HCT116 (cell line): ENCODE data around the gene ABCA5. TPM values are rescaled to one million over a fixed set of nuclear protein-coding genes. Genes with fewer than 3 reads are reported as not detected.
A peak's percentile ranks its signal among the peaks of the same experiment; 100 is the strongest.

ENCODE experiments used
- ATAC-seq: fragments of 200-7000 bp; cut with Tn5 transposase; 2 replicates; pipeline ENCODE4 v1.9.1; 2020; ENCODE audit warnings: mild to moderate bottlenecking, moderate library complexity
- BruUV-seq: library from RNA; stranded (reverse); fragments of 400-500 nt; replicated peaks from 2 replicates; lab custom pipeline; 2021; lab: Mats Ljungman, UMichigan
- CTCF ChIA-PET: fragments of 300-600 bp; sonication (Branson Sonifier 250); formaldehyde crosslinking; loops from one replicate; lab custom pipeline; 2021; ENCODE audit warnings: antibody characterized with exemption; lab: Charles Lee
- POLR2A ChIA-PET: fragments of 300-600, 350-600 bp; sonication (Branson Sonifier 250); formaldehyde crosslinking; loops from one replicate; lab custom pipeline; 2021; ENCODE audit warnings: antibody characterized with exemption; lab: Charles Lee
- RAD21 ChIA-PET, 2 experiments: fragments of 300-600 bp; sonication (Branson Sonifier 250); formaldehyde crosslinking; loops; one replicate each; lab custom pipeline; 2023; ENCODE audit warnings: low total read pairs in 2 of 2; ENCODE audit not compliant: uncharacterized antibody in 2 of 2, unreplicated experiment in 2 of 2, low non-redundant PET in 1 of 2; lab: Charles Lee
- DNase-seq: peaks from one replicate; pipeline ENCODE4 v3.0.0-alpha.2; 2010; ENCODE audit warnings: low read depth, low spot score
- H2AFZ ChIP-seq: fragments of 200-600 bp; shearing (Covaris generic), sonication (generic); 2 replicates; pipeline ENCODE4 v1.6.1; 2017; ENCODE audit warnings: low read depth, mixed run types, mixed read lengths, antibody characterized with exemption, low read length; ENCODE audit not compliant: poor library complexity, severe bottlenecking
- H3K27ac ChIP-seq: 2 replicates; pipeline ENCODE4 v1.5.1; 2012; ENCODE audit warnings: low read depth, low read length
- H3K27me3 ChIP-seq: fragments of 200-600 bp; sonication (generic); 2 replicates; pipeline ENCODE4 v1.6.1; 2016; ENCODE audit warnings: mixed run types, low read length, mixed read lengths; ENCODE audit not compliant: insufficient read depth
- H3K36me3 ChIP-seq, 2 experiments: fragments of 200-500 bp in 1 of 2; fragments of 200-600 bp in 1 of 2; sonication (Bioruptor generic) in 1 of 2; sonication (generic) in 1 of 2; 2 replicates each; pipeline versions ENCODE4 v1.5.1 to v1.6.1; 2014 to 2016; ENCODE audit warnings: low read length in 2 of 2, inconsistent platforms in 1 of 2, mixed read lengths in 1 of 2, mixed run types in 1 of 2; ENCODE audit not compliant: insufficient read depth in 2 of 2, control insufficient read depth in 1 of 2
- H3K4me1 ChIP-seq, 2 experiments: fragments of 200-600 bp in 1 of 2; sonication (generic) in 1 of 2; 2 replicates each; pipeline versions ENCODE4 v1.5.1 to v1.6.1; 2012 to 2017; ENCODE audit warnings: low read length in 2 of 2, inconsistent platforms in 1 of 2, mild to moderate bottlenecking in 1 of 2, mixed read lengths in 1 of 2, mixed run types in 1 of 2, moderate library complexity in 1 of 2; ENCODE audit not compliant: insufficient read depth in 2 of 2, control insufficient read depth in 1 of 2
- H3K4me2 ChIP-seq: fragments of 200-600 bp; sonication (generic); 2 replicates; pipeline ENCODE4 v1.6.1; 2017; ENCODE audit warnings: mixed run types, low read length, mixed read lengths
- H3K4me3 ChIP-seq, 2 experiments: fragments of 200-600 bp in 1 of 2; sonication (generic) in 1 of 2; replicated peaks in 1 of 2; 2 replicates each; pipeline ENCODE4 v1.5.1; 2011 to 2016; ENCODE audit warnings: low read length in 2 of 2, control low read depth in 1 of 2, low read depth in 1 of 2, mild to moderate bottlenecking in 1 of 2, mixed read lengths in 1 of 2, mixed run types in 1 of 2
- H3K79me2 ChIP-seq: fragments of 200-600 bp; sonication (generic); 2 replicates; pipeline ENCODE4 v1.6.1; 2017; ENCODE audit warnings: mild to moderate bottlenecking, mixed run types, low read length, moderate library complexity, mixed read lengths; ENCODE audit not compliant: insufficient read depth
- H3K9ac ChIP-seq: fragments of 200-600 bp; sonication (generic); 2 replicates; pipeline ENCODE4 v1.6.1; 2016; ENCODE audit warnings: low read length, mixed read lengths
- H3K9me2 ChIP-seq: fragments of 200-600 bp; sonication (generic), shearing (Covaris generic); 2 replicates; pipeline ENCODE4 v1.6.1; 2017; ENCODE audit warnings: mixed run types, mild to moderate bottlenecking, moderate library complexity; ENCODE audit not compliant: insufficient read depth
- H3K9me3 ChIP-seq, 2 experiments: fragments of 200-500 bp in 1 of 2; fragments of 200-600 bp in 1 of 2; sonication (Bioruptor generic) in 1 of 2; sonication (generic) in 1 of 2; 2 replicates each; pipeline ENCODE4 v1.6.1; 2014 to 2017; ENCODE audit warnings: low read length in 2 of 2, mixed read lengths in 2 of 2, inconsistent platforms in 1 of 2, low read depth in 1 of 2, mild to moderate bottlenecking in 1 of 2, mixed run types in 1 of 2, moderate library complexity in 1 of 2; ENCODE audit not compliant: control insufficient read depth in 1 of 2, insufficient read depth in 1 of 2
- H4K20me1 ChIP-seq: fragments of 200-600 bp; sonication (generic), shearing (Covaris generic); 2 replicates; pipeline ENCODE4 v1.6.1; 2017; ENCODE audit warnings: mixed run types, mild to moderate bottlenecking, moderate library complexity; ENCODE audit not compliant: insufficient read depth
- ATF3 ChIP-seq: IDR thresholded peaks from 2 replicates; pipeline ENCODE4 v1.6.1; 2012
- CEBPB ChIP-seq: IDR thresholded peaks from 2 replicates; pipeline ENCODE4 v1.6.1; 2012; ENCODE audit warnings: low read depth
- CTCF ChIP-seq, 3 experiments: fragments of 200-600 bp in 1 of 3; sonication (generic) in 1 of 3; IDR thresholded peaks in 2 of 3; conservative IDR thresholded peaks in 1 of 3; 2 replicates each; pipeline ENCODE4 v1.5.1; 2012 to 2017; ENCODE audit warnings: low read depth in 2 of 3, low read length in 2 of 3, antibody characterized with exemption in 1 of 3, borderline replicate concordance in 1 of 3, control low read depth in 1 of 3, mild to moderate bottlenecking in 1 of 3, mixed read lengths in 1 of 3, mixed run types in 1 of 3, moderate library complexity in 1 of 3; ENCODE audit not compliant: insufficient read depth in 1 of 3
- ELF1 ChIP-seq: IDR thresholded peaks from 2 replicates; pipeline ENCODE4 v1.6.1; 2012; ENCODE audit warnings: low read depth, borderline replicate concordance
- EZH2 ChIP-seq: fragments of 200-600 bp; sonication (generic); IDR thresholded peaks from 2 replicates; pipeline ENCODE4 v1.6.1; 2017; ENCODE audit warnings: antibody characterized with exemption, mixed run types
- FOSL1 ChIP-seq: IDR thresholded peaks from 2 replicates; pipeline ENCODE4 v1.6.1; 2012; ENCODE audit warnings: low read depth
- JUND ChIP-seq: IDR thresholded peaks from 2 replicates; pipeline ENCODE4 v1.6.1; 2012
- MAX ChIP-seq: IDR thresholded peaks from 2 replicates; pipeline ENCODE4 v1.6.1; 2012
- POLR2A ChIP-seq: IDR thresholded peaks from 2 replicates; pipeline ENCODE4 v1.7.0; 2011; ENCODE audit warnings: borderline replicate concordance; ENCODE audit not compliant: insufficient read depth, insufficient read length; ENCODE audit errors: extremely low read depth
- POLR2AphosphoS5 ChIP-seq: IDR thresholded peaks from 2 replicates; pipeline ENCODE4 v1.6.1; 2011; ENCODE audit warnings: mild to moderate bottlenecking, low read depth, low read length, moderate library complexity
- RAD21 ChIP-seq: IDR thresholded peaks from 2 replicates; pipeline ENCODE4 v1.6.1; 2012; ENCODE audit warnings: low read depth, mild to moderate bottlenecking
- SIN3A ChIP-seq: IDR thresholded peaks from 2 replicates; pipeline ENCODE4 v1.6.1; 2012; ENCODE audit warnings: low read depth
- SP1 ChIP-seq: IDR thresholded peaks from 2 replicates; pipeline ENCODE4 v1.6.1; 2012; ENCODE audit warnings: low read depth
- SRF ChIP-seq: IDR thresholded peaks from 2 replicates; pipeline ENCODE4 v1.6.1; 2012; ENCODE audit warnings: low read depth
- YY1 ChIP-seq: IDR thresholded peaks from 2 replicates; pipeline ENCODE4 v1.6.1; 2011; ENCODE audit warnings: low read length, low read depth, moderate library complexity, mild to moderate bottlenecking; ENCODE audit not compliant: insufficient replicate concordance; ENCODE audit errors: extremely low read depth
- ZBTB33 ChIP-seq: IDR thresholded peaks from 2 replicates; pipeline ENCODE4 v1.6.1; 2011; ENCODE audit warnings: mild to moderate bottlenecking, low read length, moderate library complexity; ENCODE audit not compliant: insufficient replicate concordance; ENCODE audit errors: extremely low read depth
- ZNF274 ChIP-seq: fragments of 200-500 bp; sonication (Bioruptor generic); IDR thresholded peaks from 2 replicates; pipeline ENCODE4 v1.6.1; 2014; ENCODE audit warnings: mild to moderate bottlenecking, low read depth, low read length, inconsistent platforms
- intact Hi-C: fragments of 100-400 bp; cut with micrococcal nuclease; formaldehyde crosslinking; loops from 2 replicates; pipeline ENCODE4 v1.10.0; 2022
- total RNA-seq: library from RNA; stranded (reverse); gene quantifications from one replicate; pipeline ENCODE4 v1.2.1, GENCODE V29; 2021; ENCODE audit not compliant: unreplicated experiment

The ABCA5 gene
- total RNA-seq, 1 experiment from 2014 or later = 6.8 TPM

GRCh38 chr17:69246726-69247375 lies 80.1 kb downstream of the ABCA5 start:
- ATAC-seq = peak; percentile 78
- TF ChIP-seq RAD21 (peak; percentile 79), CEBPB (no peak), ELF1 (no peak), FOSL1 (no peak), ATF3 (no peak), SP1 (no peak), ZNF274 (no peak), SIN3A (no peak), YY1 (no peak), ZBTB33 (no peak), MAX (no peak), CTCF (IDR thresholded peaks at IDR 0.05 in 2 of 3, conservative IDR thresholded peaks at IDR 0.05 in 1 of 3; ENCODE audit: borderline replicate concordance in 1 of 3, insufficient read depth in 1 of 3, low read depth in 2 of 3, low read length in 2 of 3) (peak; percentile 53 to 83 (median 65)), SRF (no peak), EZH2 (no peak), POLR2A (no peak), JUND (no peak), POLR2AphosphoS5 (no peak)
- CTCF ChIA-PET = interaction anchor here (0.8 to 6.6 kb wide), 19 partner anchors 9 to 736 kb away, joined by 3 to 63 read pairs (median 5); no protein-coding TSS in a partner anchor

More at GRCh38 chr17:69246726-69247375, 80.1 kb downstream of the ABCA5 start:
- Histone ChIP-seq H3K36me3 (no peaks in the 10 kb centered on the region), H3K79me2 (no peaks in the 10 kb centered on the region), H2AFZ (no peak overlapping the region), H4K20me1 (no peaks in the 10 kb centered on the region), H3K9ac (no peak overlapping the region), H3K9me3 (no peaks in the 10 kb centered on the region), H3K4me3 (no peak overlapping the region), H3K9me2 (no peaks in the 10 kb centered on the region), H3K27me3 (no peaks in the 10 kb centered on the region), H3K27ac (no peak overlapping the region), H3K4me1 (no peaks in the 10 kb centered on the region), H3K4me2 (no peak overlapping the region)
- no TSS peak for BruUV-seq
- ChIA-PET POLR2A (interaction anchor here (0.6 kb wide), 1 partner anchor 561 kb away, joined by 4 read pairs; no protein-coding TSS in a partner anchor), RAD21 (interaction anchor here (0.6 to 1.9 kb wide), 5 partner anchors 80 to 473 kb away, joined by 3 to 5 read pairs (median 3); partner anchors contain the start of gene ABCA5 (in 1 of the 2))
- intact Hi-C loops = loop anchor here (1.0 to 10.0 kb wide), 4 partner anchors 280 to 780 kb away; no protein-coding TSS in a partner anchor
- DNase-seq = peak; percentile 55
